Kidney (tissue), 14 donors: ENCODE results near the gene FLOT2. TPM values are rescaled to one million over a fixed set of nuclear protein-coding genes. Genes with fewer than 3 reads are reported as not detected.

Experiments
- DNase-seq, 5 donors: peaks; one replicate each; pipeline ENCODE4 v3.0.0-alpha.2; 2013 to 2020
- FAIRE-seq: peaks from 2 replicates; lab custom pipeline; 2012; peaks lifted over from hg19 to GRCh38; lab: Jason Lieb, UNC
- H3K27ac ChIP-seq, 2 donors: one replicate each; pipeline ENCODE4 v1.7.0; 2013; ENCODE audit warnings: low read depth in 2 of 2, low read length in 2 of 2, inconsistent platforms in 1 of 2
- H3K27me3 ChIP-seq: one replicate; pipeline ENCODE4 v1.7.1; 2013; ENCODE audit warnings: low read length, inconsistent platforms; ENCODE audit not compliant: control insufficient read depth, insufficient read depth
- H3K36me3 ChIP-seq, 3 donors: one replicate each; pipeline versions ENCODE4 v1.7.0 to v1.7.1; 2013; ENCODE audit warnings: low read length in 3 of 3, control low read depth in 1 of 3, inconsistent platforms in 1 of 3; ENCODE audit not compliant: insufficient read depth in 3 of 3, control insufficient read depth in 2 of 3
- H3K4me1 ChIP-seq, 3 donors: one replicate each; pipeline versions ENCODE4 v1.7.0 to v1.7.1; 2013; ENCODE audit warnings: low read length in 3 of 3, inconsistent platforms in 1 of 3, low read depth in 1 of 3; ENCODE audit not compliant: control insufficient read depth in 2 of 3, insufficient read depth in 2 of 3
- H3K4me3 ChIP-seq, 3 donors: one replicate each; pipeline versions ENCODE4 v1.7.0 to v1.8.1; 2013; ENCODE audit warnings: low read length in 3 of 3, control low read depth in 1 of 3, inconsistent platforms in 1 of 3
- H3K9ac ChIP-seq, 3 donors: one replicate each; pipeline versions ENCODE4 v1.7.0 to v1.7.1; 2013; ENCODE audit warnings: low read length in 3 of 3, control low read depth in 1 of 3, inconsistent platforms in 1 of 3
- H3K9me3 ChIP-seq, 3 donors: one replicate each; pipeline versions ENCODE4 v1.7.0 to v1.7.1; 2013; ENCODE audit warnings: low read length in 3 of 3, control low read depth in 1 of 3, inconsistent platforms in 1 of 3; ENCODE audit not compliant: control insufficient read depth in 2 of 3, insufficient read depth in 1 of 3
- intact Hi-C: fragments of 100-400 bp; cut with DNase I; formaldehyde crosslinking; loops from one replicate; pipeline ENCODE4 v1.11.1; 2022
- polyA plus RNA-seq: library from polyadenylated mRNA; stranded (reverse); fragments of 350-450 nt; fragmentation: Illumina TruSeq; extraction: RNeasy Lipid Tissue Mini Kit (QIAGEN cat#74804); gene quantifications from one replicate; pipeline ENCODE4 v1.2.3, GENCODE V29; 2014; ENCODE audit warnings: low read depth, low replicate concordance; ENCODE audit not compliant: insufficient read depth
- total RNA-seq: library from RNA; stranded (reverse); fragmentation: NEBNext Ultra II Directional; extraction: Animal tissue kit (Norgen Biotek cat#: 25700); gene quantifications from one replicate; pipeline ENCODE4 v1.2.1, GENCODE V29; 2021
- TF ChIP-seq, protein P1 (sequence below): IDR thresholded peaks from 3 replicates; pipeline ENCODE4 v1.5.1; 2012; ENCODE audit warnings: mild to moderate bottlenecking, moderate library complexity, borderline replicate concordance; ENCODE audit not compliant: insufficient read depth; ENCODE audit errors: extremely low read depth
- donor health status: control.
- donor health status: control.
- donor health status: control.
- donor health status: control.
- donor health status: control.
- donor health status: DM: yes; HTN: yes; CAD: no.
- donor health status: Normal renal cell carcinoma (clear cell type).

The FLOT2 gene
- total and polyA plus RNA-seq, 2 donors from 2014 or later, result 200 to 260 TPM

- Histone ChIP-seq H3K9me3 (no peaks in the 10 kb centered on the region), H3K9ac (no peak overlapping the region), H3K36me3 (peaks cover 0 to 51% (median 36%) of the 10 kb centered on the region in 3 donors), H3K27me3 (no peaks in the 10 kb centered on the region), H3K4me3 (no peak overlapping the region), H3K27ac (no peak overlapping the region), H3K4me1 (no peaks in the 10 kb centered on the region)
- no peak for DNase-seq
- no peak for FAIRE-seq
- TF ChIP-seq, protein P1, sequence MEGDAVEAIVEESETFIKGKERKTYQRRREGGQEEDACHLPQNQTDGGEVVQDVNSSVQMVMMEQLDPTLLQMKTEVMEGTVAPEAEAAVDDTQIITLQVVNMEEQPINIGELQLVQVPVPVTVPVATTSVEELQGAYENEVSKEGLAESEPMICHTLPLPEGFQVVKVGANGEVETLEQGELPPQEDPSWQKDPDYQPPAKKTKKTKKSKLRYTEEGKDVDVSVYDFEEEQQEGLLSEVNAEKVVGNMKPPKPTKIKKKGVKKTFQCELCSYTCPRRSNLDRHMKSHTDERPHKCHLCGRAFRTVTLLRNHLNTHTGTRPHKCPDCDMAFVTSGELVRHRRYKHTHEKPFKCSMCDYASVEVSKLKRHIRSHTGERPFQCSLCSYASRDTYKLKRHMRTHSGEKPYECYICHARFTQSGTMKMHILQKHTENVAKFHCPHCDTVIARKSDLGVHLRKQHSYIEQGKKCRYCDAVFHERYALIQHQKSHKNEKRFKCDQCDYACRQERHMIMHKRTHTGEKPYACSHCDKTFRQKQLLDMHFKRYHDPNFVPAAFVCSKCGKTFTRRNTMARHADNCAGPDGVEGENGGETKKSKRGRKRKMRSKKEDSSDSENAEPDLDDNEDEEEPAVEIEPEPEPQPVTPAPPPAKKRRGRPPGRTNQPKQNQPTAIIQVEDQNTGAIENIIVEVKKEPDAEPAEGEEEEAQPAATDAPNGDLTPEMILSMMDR, result no peak
- intact Hi-C loops, result no loop called here
These were observed 15.2 kb downstream of the FLOT2 start for GRCh38 chr17:28882154-28882895.

DNA sequence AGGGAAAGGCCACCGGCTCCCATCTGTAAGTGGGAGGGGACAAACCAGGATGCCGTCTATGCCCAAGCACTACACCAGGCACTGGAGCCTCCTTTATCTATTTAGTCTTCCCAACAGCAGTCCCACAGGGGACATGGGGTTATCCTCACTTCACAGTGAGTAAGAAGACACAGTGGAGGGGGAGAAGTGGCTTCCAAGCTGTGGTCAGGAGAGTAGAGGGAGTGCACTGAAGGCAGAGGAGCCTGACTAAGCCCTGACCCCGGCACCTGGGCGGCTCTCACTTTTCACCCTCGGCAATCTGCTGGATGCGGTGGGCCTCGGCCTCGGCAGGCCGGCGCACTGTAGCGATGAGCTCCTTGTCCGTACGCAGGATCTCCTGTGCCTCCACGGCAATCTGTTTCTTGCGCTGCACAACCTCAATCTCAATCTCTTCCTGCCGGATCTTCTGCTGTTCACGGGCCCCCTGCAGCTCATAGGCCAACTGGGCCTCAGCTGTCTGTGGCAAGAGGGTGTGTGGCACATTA, 15.9 kb downstream of the FLOT2 start:
- H3K9me3 ChIP-seq, result no peaks in the 10 kb centered on the region
- H3K27me3 ChIP-seq, result no peaks in the 10 kb centered on the region
- TF ChIP-seq, protein P1, result no peak
- DNase-seq (no peak), FAIRE-seq (no peak)
- H3K9ac ChIP-seq, result no peak overlapping the region
- H3K4me1 ChIP-seq, result no peaks in the 10 kb centered on the region
- H3K36me3 ChIP-seq, result peaks cover 0 to 51% (median 36%) of the 10 kb centered on the region in 3 donors
- intact Hi-C loops, result no loop called here
- H3K27ac ChIP-seq, result no peak overlapping the region
- no peak overlapping the region for H3K4me3 ChIP-seq

GRCh38 chr17:28880572-28880945, 17.0 kb downstream of the FLOT2 start:
- TF ChIP-seq, protein P1, result no peak
- no peak for FAIRE-seq
- Histone ChIP-seq H3K27me3 (no peaks in the 10 kb centered on the region), H3K27ac (no peak overlapping the region), H3K9ac (no peak overlapping the region), H3K36me3 (peaks cover 0 to 49% (median 36%) of the 10 kb centered on the region in 3 donors), H3K4me1 (no peaks in the 10 kb centered on the region), H3K4me3 (no peak overlapping the region), H3K9me3 (no peaks in the 10 kb centered on the region)
- DNase-seq, result no peak
- intact Hi-C loops, result no loop called here
